K562 (cell line): ENCODE data around the gene AKR1C3. TPM values are rescaled to one million over a fixed set of nuclear protein-coding genes. Genes with fewer than 3 reads are reported as not detected.
A peak's percentile ranks its signal among the peaks of the same experiment; 100 is the strongest.

Experiments
- ATAC-seq: fragments of 200-7000 bp; cut with Tn5 transposase; 3 replicates; pipeline ENCODE4 v1.9.1; 2020; ENCODE audit warnings: moderate library complexity
- BruUV-seq: library from RNA; stranded (reverse); fragments of 400-500 nt; replicated peaks from 2 replicates; lab custom pipeline; 2021; lab: Mats Ljungman, UMichigan
- CTCF ChIA-PET: fragments of 300-600 bp; formaldehyde crosslinking; extraction: SDS; loops from one replicate; lab custom pipeline; 2021; ENCODE audit warnings: low intra/inter-chr PET ratio; lab: Yijun Ruan, JAX
- POLR2A ChIA-PET: fragments of 300-600, 350-650 bp; sonication (Branson Sonifier 250); formaldehyde crosslinking; extraction: SDS; loops from one replicate; lab custom pipeline; 2021; ENCODE audit warnings: antibody characterized with exemption, inconsistent platforms; lab: Yijun Ruan, JAX
- DNase-seq, 4 experiments: peaks; one replicate each; pipeline versions ENCODE4 v3.0.0 to v3.0.0-alpha.2; 2011 to 2018; ENCODE audit warnings: low spot score in 3 of 4, mixed read lengths in 3 of 4; ENCODE audit errors: extremely low read depth in 1 of 4
- FAIRE-seq: peaks from 2 replicates; lab custom pipeline; 2011; peaks lifted over from hg19 to GRCh38; lab: Jason Lieb, UNC
- H2AFZ ChIP-seq: 2 replicates; pipeline ENCODE4 v1.6.0; 2011; ENCODE audit warnings: low read depth, low read length, control low read depth, inconsistent platforms
- H3K27ac ChIP-seq: fragments of 200-600 bp; 3 replicates; pipeline ENCODE4 v1.8.0; 2011; ENCODE audit warnings: low read depth, mild to moderate bottlenecking, control low read depth, inconsistent platforms, low read length, moderate library complexity, mixed read lengths; ENCODE audit errors: extremely low read depth
- H3K27me3 ChIP-seq, 2 experiments: fragments of 300-600 bp in 1 of 2; 2 replicates in 1 of 2; 3 replicates in 1 of 2; pipeline versions ENCODE4 v1.6.0 to v1.8.0; 2011; ENCODE audit warnings: inconsistent platforms in 2 of 2, low read length in 2 of 2, mild to moderate bottlenecking in 1 of 2, mixed read lengths in 1 of 2, moderate library complexity in 1 of 2; ENCODE audit not compliant: control insufficient read depth in 2 of 2, insufficient read depth in 2 of 2
- H3K36me3 ChIP-seq: fragments of 300-600 bp; 3 replicates; pipeline ENCODE4 v1.8.0; 2011; ENCODE audit warnings: mild to moderate bottlenecking, low read length, inconsistent platforms; ENCODE audit not compliant: control insufficient read depth, insufficient read depth
- H3K4me1 ChIP-seq, 2 experiments: fragments of 200-600 bp in 1 of 2; replicated peaks in 1 of 2; 2 replicates in 1 of 2; 3 replicates in 1 of 2; pipeline versions ENCODE4 v1.5.1 to v1.8.0; 2011; ENCODE audit warnings: inconsistent platforms in 2 of 2, low read length in 2 of 2, mild to moderate bottlenecking in 1 of 2, mixed read lengths in 1 of 2, moderate library complexity in 1 of 2; ENCODE audit not compliant: control insufficient read depth in 2 of 2, insufficient read depth in 2 of 2
- H3K4me2 ChIP-seq: 2 replicates; pipeline ENCODE4 v1.6.1; 2011; ENCODE audit warnings: low read length, control low read depth, inconsistent platforms, mixed read lengths; ENCODE audit not compliant: insufficient read depth
- H3K4me3 ChIP-seq: fragments of 200-600 bp; sonication (generic), shearing (Covaris generic); 2 replicates; pipeline ENCODE4 v1.5.1; 2016; ENCODE audit warnings: control low read depth, inconsistent platforms
- H3K79me2 ChIP-seq: fragments of 200-600 bp; 3 replicates; pipeline ENCODE4 v1.8.0; 2011; ENCODE audit warnings: low read length, inconsistent platforms; ENCODE audit not compliant: control insufficient read depth, insufficient read depth
- H3K9ac ChIP-seq, 2 experiments: 2 replicates each; pipeline versions ENCODE4 v1.6.0 to v1.6.1; 2011; ENCODE audit warnings: low read depth in 2 of 2, low read length in 2 of 2, control low read depth in 1 of 2, inconsistent platforms in 1 of 2, mild to moderate bottlenecking in 1 of 2, mixed read lengths in 1 of 2; ENCODE audit not compliant: insufficient read depth in 1 of 2
- H3K9me1 ChIP-seq: one replicate; pipeline ENCODE4 v1.6.0; 2011; ENCODE audit warnings: inconsistent platforms, mild to moderate bottlenecking, low read length, moderate library complexity; ENCODE audit not compliant: control insufficient read depth, insufficient read depth
- H3K9me3 ChIP-seq: replicated peaks from 2 replicates; pipeline ENCODE4 v1.5.1; 2011; ENCODE audit warnings: low read depth, low read length, inconsistent platforms; ENCODE audit not compliant: control insufficient read depth, insufficient read depth
- H4K20me1 ChIP-seq: replicated peaks from 2 replicates; pipeline ENCODE4 v1.6.1; 2011; ENCODE audit warnings: low read length, inconsistent platforms, mixed read lengths; ENCODE audit not compliant: control insufficient read depth, insufficient read depth
- ELK1 ChIP-seq: sonication (generic); formaldehyde crosslinking; IDR thresholded peaks from 2 replicates; pipeline ENCODE4 v1.8.1; 2022; ENCODE audit warnings: missing genetic modification reagents
- FOSL1 ChIP-seq: fragments of 200-800 bp; sonication (Bioruptor generic); conservative IDR thresholded peaks from 2 replicates; pipeline ENCODE4 v1.6.1; 2016; ENCODE audit warnings: missing genetic modification characterization, missing compliant biosample characterization
- GTF2E2 ChIP-seq: fragments of 200-800 bp; sonication (Bioruptor generic); IDR thresholded peaks from 2 replicates; pipeline ENCODE4 v1.6.1; 2016; ENCODE audit warnings: missing genetic modification characterization, missing compliant biosample characterization
- HDAC2 ChIP-seq: fragments of 450-650 bp; IDR thresholded peaks from 2 replicates; pipeline ENCODE4 v1.6.1; 2016; ENCODE audit warnings: mild to moderate bottlenecking
- SMAD4 ChIP-seq: fragments of 250-450 bp; sonication (Bioruptor Pico); conservative IDR thresholded peaks from 2 replicates; pipeline ENCODE4 v1.8.0; 2021; ENCODE audit warnings: inconsistent platforms, mild to moderate bottlenecking, moderate library complexity
- SRF ChIP-seq, 2 experiments: fragments of 250-450, 450-650 bp in 1 of 2; sonication (Bioruptor Pico) in 1 of 2; sonication (generic) in 1 of 2; formaldehyde crosslinking; IDR thresholded peaks; 2 replicates each; pipeline versions ENCODE4 v1.5.0 to v1.5.1; 2020 to 2022; ENCODE audit warnings: mild to moderate bottlenecking in 1 of 2, missing genetic modification reagents in 1 of 2
- STAT5A ChIP-seq: IDR thresholded peaks from 2 replicates; pipeline ENCODE4 v1.6.1; 2012; ENCODE audit warnings: low read length, inconsistent platforms, borderline replicate concordance
- ZNF23 ChIP-seq: fragments of 250-450 bp; sonication (Bioruptor Pico); IDR thresholded peaks from 2 replicates; pipeline ENCODE4 v1.4.0; 2020; ENCODE audit warnings: mild to moderate bottlenecking
- ZNF699 ChIP-seq: fragments of 250-450 bp; sonication (Bioruptor Pico); IDR thresholded peaks from 2 replicates; pipeline ENCODE4 v1.8.0; 2021; ENCODE audit warnings: mild to moderate bottlenecking, moderate library complexity; ENCODE audit not compliant: insufficient replicate concordance
- ZNF830 ChIP-seq: fragments of 250-450 bp; sonication (Bioruptor Pico); IDR thresholded peaks from 2 replicates; pipeline ENCODE4 v1.5.0; 2021; ENCODE audit warnings: mild to moderate bottlenecking
- WGBS: fragments of 100-300 bp; shearing (Covaris generic); methylation state at CpG from one replicate; pipeline ENCODE4 v1.1.6; 2016; ENCODE audit warnings: low coverage, mixed read lengths; ENCODE audit not compliant: insufficient coverage; ENCODE audit errors: missing lambda C conversion rate; 5-methylcytosine and 5-hydroxymethylcytosine counted together
- in situ Hi-C: fragments of 300-500 bp; cut with MboI; formaldehyde crosslinking; loops from 4 replicates; pipeline ENCODE4 v1.15.0; 2018; ENCODE audit warnings: inconsistent platforms, mixed read lengths
- intact Hi-C: fragments of 100-400 bp; cut with micrococcal nuclease; formaldehyde crosslinking; loops from 2 replicates; pipeline ENCODE4 v1.14.2; 2022
- polyA plus RNA-seq, 8 experiments: library from polyadenylated mRNA; depleted of rRNA in 4 of 8; stranded (reverse) in 5 of 8; unstranded in 3 of 8; fragments of >200 nt; fragmentation: Nextera tagmentation in 2 of 8; fragmentation: Illumina TruSeq in 1 of 8; extraction: Ambion mirVana in 2 of 8; extraction: Trizol in 1 of 8; gene quantifications; 2 replicates each; pipeline versions ENCODE4 v1.2.1 to v1.2.3, GENCODE V29; 2011 to 2014; ENCODE audit warnings: inconsistent platforms in 1 of 8, missing spikeins in 1 of 8
- total RNA-seq, 7 experiments: library from RNA; depleted of rRNA in 6 of 7; stranded (reverse); fragments of >200 nt in 6 of 7; fragmentation: Illumina TruSeq in 2 of 7; extraction: Trizol in 2 of 7; gene quantifications; 2 replicates each; pipeline versions ENCODE4 v1.2.1 to v1.2.3, GENCODE V29; 2011 to 2021; ENCODE audit warnings: low replicate concordance in 1 of 7
- TF ChIP-seq, protein P1 (sequence below): fragments of 250-450 bp; sonication (Bioruptor Pico); IDR thresholded peaks from 2 replicates; pipeline ENCODE4 v1.4.0; 2020; ENCODE audit warnings: mild to moderate bottlenecking
- TF ChIP-seq, protein P2 (sequence below): fragments of 450-650 bp; IDR thresholded peaks from 2 replicates; pipeline ENCODE4 v1.6.1; 2016; ENCODE audit warnings: missing biosample characterization, missing genetic modification characterization

AKR1C3 gene
- total and polyA plus RNA-seq, 9 of the 15 experiments (the other 6 are each of a cell fraction or from before 2014, with no cell fraction given) = 4.6 to 20.4 (median 10.1) TPM

- POLR2A ChIA-PET = interaction anchor here (0.6 kb wide), 1 partner anchor 17 kb away, joined by 3 read pairs; no protein-coding TSS in a partner anchor
- Histone ChIP-seq H3K4me3 (no peak overlapping the region), H3K9me1 (no peaks in the 10 kb centered on the region), H3K4me1 (peaks cover 4 to 25% of the 10 kb centered on the region in 2 experiments; a peak in 4 of 5 replicates), H3K4me2 (peak overlapping the region; percentile 45), H3K79me2 (no peaks in the 10 kb centered on the region), H3K9me3 (peaks cover 3% of the 10 kb centered on the region; the same call in 1 of the 2 replicates), H3K27ac (peak overlapping the region; percentile 69), H3K27me3 (no peaks in the 10 kb centered on the region)
- in situ Hi-C loops = no loop called here
- BruUV-seq = no TSS peak
- CTCF ChIA-PET = no interaction called here
- no peak for FAIRE-seq
- TF ChIP-seq FOSL1 (0 out of 2 replicates have a peak, but pooled peaks have one; percentile 2), ELK1 (no peak)
- TF ChIP-seq, all 486 proteins: peak for 1
- DNase-seq (peak in 1 of 4 experiments; percentile 17), ATAC-seq (peak; percentile 51)
- intact Hi-C loops = no loop called here
- 8% methylated on average over 2 of the region's 2 CpGs for WGBS
- no peaks in the 10 kb centered on the region for H3K36me3 ChIP-seq
- peak overlapping the region; percentile 94 for H2AFZ ChIP-seq
- peak overlapping the region in 1 of 2 experiments; percentile 12; a peak in 1 of 4 replicates for H3K9ac ChIP-seq
- no peaks in the 10 kb centered on the region for H4K20me1 ChIP-seq
Measured at GRCh38 chr10:5079306-5079830, 14.8 kb upstream of the AKR1C3 start.

DNA sequence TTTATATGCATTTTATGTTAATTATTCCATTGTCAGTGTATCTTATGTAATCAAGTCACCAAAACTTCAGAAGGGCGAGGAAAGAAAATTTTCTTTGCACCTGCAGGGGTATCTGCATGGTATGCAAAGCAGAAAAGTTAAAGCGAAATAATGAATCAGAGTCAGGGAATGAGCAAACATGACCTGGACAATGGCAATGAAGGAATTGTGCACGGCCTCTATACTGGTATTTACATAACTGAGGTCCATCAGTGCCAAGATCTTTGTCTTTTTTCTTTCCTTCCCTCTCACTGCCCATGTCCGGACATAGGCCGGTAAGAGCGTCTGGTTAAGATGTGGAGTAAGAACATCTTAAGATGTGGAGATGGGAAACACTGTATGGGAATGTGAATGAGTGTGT, 14.4 kb upstream of the AKR1C3 start:
- Histone ChIP-seq H3K36me3 (no peaks in the 10 kb centered on the region), H3K4me2 (no peak overlapping the region), H3K9ac (no peak overlapping the region), H3K9me1 (no peaks in the 10 kb centered on the region), H3K27me3 (no peaks in the 10 kb centered on the region), H3K27ac (peak overlapping the region; percentile 69; the same call in 1 of the 3 replicates), H3K4me3 (no peak overlapping the region), H2AFZ (peak overlapping the region; percentile 94; the same call in 1 of the 2 replicates), H3K9me3 (peaks cover 3% of the 10 kb centered on the region; the same call in 1 of the 2 replicates), H3K4me1 (peaks cover 4 to 20% of the 10 kb centered on the region in 2 experiments; a peak in 4 of 5 replicates), H4K20me1 (no peaks in the 10 kb centered on the region), H3K79me2 (no peaks in the 10 kb centered on the region)
- POLR2A ChIA-PET = interaction anchor here (0.6 kb wide), 1 partner anchor 11 kb away, joined by 3 read pairs; no protein-coding TSS in a partner anchor
- in situ Hi-C loops (no loop called here), intact Hi-C loops (no loop called here)
- FAIRE-seq = no peak
- no peak for DNase-seq
- CTCF ChIA-PET = no interaction called here
- ATAC-seq = no peak
- BruUV-seq = no TSS peak
- 84% methylated on average over 6 of the region's 6 CpGs for WGBS
- TF ChIP-seq, protein P1, sequence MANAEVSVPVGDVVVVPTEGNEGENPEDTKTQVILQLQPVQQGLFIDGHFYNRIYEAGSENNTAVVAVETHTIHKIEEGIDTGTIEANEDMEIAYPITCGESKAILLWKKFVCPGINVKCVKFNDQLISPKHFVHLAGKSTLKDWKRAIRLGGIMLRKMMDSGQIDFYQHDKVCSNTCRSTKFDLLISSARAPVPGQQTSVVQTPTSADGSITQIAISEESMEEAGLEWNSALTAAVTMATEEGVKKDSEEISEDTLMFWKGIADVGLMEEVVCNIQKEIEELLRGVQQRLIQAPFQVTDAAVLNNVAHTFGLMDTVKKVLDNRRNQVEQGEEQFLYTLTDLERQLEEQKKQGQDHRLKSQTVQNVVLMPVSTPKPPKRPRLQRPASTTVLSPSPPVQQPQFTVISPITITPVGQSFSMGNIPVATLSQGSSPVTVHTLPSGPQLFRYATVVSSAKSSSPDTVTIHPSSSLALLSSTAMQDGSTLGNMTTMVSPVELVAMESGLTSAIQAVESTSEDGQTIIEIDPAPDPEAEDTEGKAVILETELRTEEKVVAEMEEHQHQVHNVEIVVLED (CRISPR knock-in tag) = no peak
- no peak for TF ChIP-seq ZNF699
- TF ChIP-seq SRF (CRISPR knock-in tag; IDR thresholded peaks at IDR 0.05) = no peak
- TF ChIP-seq ZNF830 (CRISPR knock-in tag) = no peak
- TF ChIP-seq STAT5A = no peak
- TF ChIP-seq SMAD4 (CRISPR knock-in tag) = no peak
- no peak for TF ChIP-seq HDAC2
- TF ChIP-seq GTF2E2 = no peak
- no peak for TF ChIP-seq ZNF23 (CRISPR knock-in tag)
- TF ChIP-seq, protein P2, sequence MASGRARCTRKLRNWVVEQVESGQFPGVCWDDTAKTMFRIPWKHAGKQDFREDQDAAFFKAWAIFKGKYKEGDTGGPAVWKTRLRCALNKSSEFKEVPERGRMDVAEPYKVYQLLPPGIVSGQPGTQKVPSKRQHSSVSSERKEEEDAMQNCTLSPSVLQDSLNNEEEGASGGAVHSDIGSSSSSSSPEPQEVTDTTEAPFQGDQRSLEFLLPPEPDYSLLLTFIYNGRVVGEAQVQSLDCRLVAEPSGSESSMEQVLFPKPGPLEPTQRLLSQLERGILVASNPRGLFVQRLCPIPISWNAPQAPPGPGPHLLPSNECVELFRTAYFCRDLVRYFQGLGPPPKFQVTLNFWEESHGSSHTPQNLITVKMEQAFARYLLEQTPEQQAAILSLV (tag) = no peak
